ENCODE measurements around the gene ESYT1. TPM values are rescaled to one million over a fixed set of nuclear protein-coding genes. Genes with fewer than 3 reads are reported as not detected.

The ESYT1 gene
- total and polyA plus RNA-seq, 9 of the 15 experiments (the other 6 are each of a cell fraction or from before 2014, with no cell fraction given), result 132 to 420 (median 164) TPM

DNA sequence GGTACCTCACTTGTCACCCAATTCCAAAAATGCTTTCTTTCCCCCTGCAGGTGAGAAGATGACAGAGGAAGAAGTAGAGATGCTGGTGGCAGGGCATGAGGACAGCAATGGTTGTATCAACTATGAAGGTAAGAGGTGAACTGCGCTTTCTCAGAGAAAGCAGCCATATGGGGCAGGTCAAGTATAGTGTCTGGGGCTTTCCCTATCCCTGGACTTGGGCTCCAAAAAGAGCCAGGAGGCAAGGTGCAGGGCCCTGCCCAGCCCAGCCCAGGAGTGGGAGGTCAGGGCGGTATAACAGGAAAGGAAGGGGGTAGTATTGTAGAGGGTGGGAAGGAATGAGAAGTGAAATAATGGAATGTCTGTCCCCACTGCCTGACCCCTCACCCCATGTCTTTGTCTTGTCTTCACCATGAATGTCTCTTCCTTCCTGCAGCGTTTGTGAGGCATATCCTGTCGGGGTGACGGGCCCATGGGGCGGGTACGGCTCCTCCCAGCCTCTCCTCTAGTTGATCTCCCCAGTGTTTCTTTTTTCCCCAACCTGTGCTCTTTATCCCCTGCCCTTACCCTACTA is 32.2 kb downstream of the ESYT1 start:
- WGBS (ENCODE audit: insufficient coverage, low coverage, missing lambda C conversion rate), result 76% methylated on average over 7 of the region's 7 CpGs
- Histone ChIP-seq H3K9me1 (ENCODE audit: control insufficient read depth, insufficient read depth, low read length) (peaks cover 3% of the 10 kb centered on the region), H3K27me3 (ENCODE audit: control insufficient read depth in 2 of 2, insufficient read depth in 2 of 2, low read length in 2 of 2) (no peaks in the 10 kb centered on the region), H3K4me1 (replicated peaks in 1 of 2; ENCODE audit: control insufficient read depth in 2 of 2, insufficient read depth in 2 of 2, low read length in 2 of 2) (peaks cover 25 to 34% of the 10 kb centered on the region in 2 experiments; a peak in 4 of 5 replicates), H3K79me2 (ENCODE audit: control insufficient read depth, insufficient read depth, low read length) (peaks cover 40% of the 10 kb centered on the region), H3K9me3 (replicated peaks; ENCODE audit: control insufficient read depth, insufficient read depth, low read depth, low read length) (no peaks in the 10 kb centered on the region), H3K9ac (ENCODE audit: insufficient read depth in 1 of 2, low read depth in 2 of 2, low read length in 2 of 2) (peak overlapping the region; percentile 67 to 98; a peak in 3 of 4 replicates), H3K36me3 (ENCODE audit: control insufficient read depth, insufficient read depth, low read length) (peaks cover 72% of the 10 kb centered on the region), H4K20me1 (replicated peaks; ENCODE audit: control insufficient read depth, insufficient read depth, low read length) (peaks cover 34% of the 10 kb centered on the region; the same call in 1 of the 2 replicates), H3K4me2 (ENCODE audit: insufficient read depth, low read length) (peak overlapping the region; percentile 80), H2AFZ (ENCODE audit: low read depth, low read length) (no peak overlapping the region), H3K4me3 (peak overlapping the region; percentile 90; the same call in 1 of the 2 replicates), H3K27ac (ENCODE audit: extremely low read depth, low read depth, low read length) (peak overlapping the region; percentile 98; the same call in 2 of the 3 replicates)
- DNase-seq (ENCODE audit: extremely low read depth in 1 of 4, low spot score in 3 of 4) (no peak), FAIRE-seq (no peak), ATAC-seq (no peak)
- in situ Hi-C loops (cut with MboI) (no loop called here), intact Hi-C loops (cut with micrococcal nuclease) (no loop called here)
- ChIA-PET POLR2A (interaction anchor here (0.6 to 8.9 kb wide), 17 partner anchors 9 to 460 kb away, joined by 3 to 124 read pairs (median 7); partner anchors contain the start of genes ESYT1, MYL6B, RNF41 and RPL41), CTCF (ENCODE audit: low intra/inter-chr PET ratio) (no interaction called here)
- BruUV-seq (replicated peaks), result no TSS peak
- TF ChIP-seq, protein P1, sequence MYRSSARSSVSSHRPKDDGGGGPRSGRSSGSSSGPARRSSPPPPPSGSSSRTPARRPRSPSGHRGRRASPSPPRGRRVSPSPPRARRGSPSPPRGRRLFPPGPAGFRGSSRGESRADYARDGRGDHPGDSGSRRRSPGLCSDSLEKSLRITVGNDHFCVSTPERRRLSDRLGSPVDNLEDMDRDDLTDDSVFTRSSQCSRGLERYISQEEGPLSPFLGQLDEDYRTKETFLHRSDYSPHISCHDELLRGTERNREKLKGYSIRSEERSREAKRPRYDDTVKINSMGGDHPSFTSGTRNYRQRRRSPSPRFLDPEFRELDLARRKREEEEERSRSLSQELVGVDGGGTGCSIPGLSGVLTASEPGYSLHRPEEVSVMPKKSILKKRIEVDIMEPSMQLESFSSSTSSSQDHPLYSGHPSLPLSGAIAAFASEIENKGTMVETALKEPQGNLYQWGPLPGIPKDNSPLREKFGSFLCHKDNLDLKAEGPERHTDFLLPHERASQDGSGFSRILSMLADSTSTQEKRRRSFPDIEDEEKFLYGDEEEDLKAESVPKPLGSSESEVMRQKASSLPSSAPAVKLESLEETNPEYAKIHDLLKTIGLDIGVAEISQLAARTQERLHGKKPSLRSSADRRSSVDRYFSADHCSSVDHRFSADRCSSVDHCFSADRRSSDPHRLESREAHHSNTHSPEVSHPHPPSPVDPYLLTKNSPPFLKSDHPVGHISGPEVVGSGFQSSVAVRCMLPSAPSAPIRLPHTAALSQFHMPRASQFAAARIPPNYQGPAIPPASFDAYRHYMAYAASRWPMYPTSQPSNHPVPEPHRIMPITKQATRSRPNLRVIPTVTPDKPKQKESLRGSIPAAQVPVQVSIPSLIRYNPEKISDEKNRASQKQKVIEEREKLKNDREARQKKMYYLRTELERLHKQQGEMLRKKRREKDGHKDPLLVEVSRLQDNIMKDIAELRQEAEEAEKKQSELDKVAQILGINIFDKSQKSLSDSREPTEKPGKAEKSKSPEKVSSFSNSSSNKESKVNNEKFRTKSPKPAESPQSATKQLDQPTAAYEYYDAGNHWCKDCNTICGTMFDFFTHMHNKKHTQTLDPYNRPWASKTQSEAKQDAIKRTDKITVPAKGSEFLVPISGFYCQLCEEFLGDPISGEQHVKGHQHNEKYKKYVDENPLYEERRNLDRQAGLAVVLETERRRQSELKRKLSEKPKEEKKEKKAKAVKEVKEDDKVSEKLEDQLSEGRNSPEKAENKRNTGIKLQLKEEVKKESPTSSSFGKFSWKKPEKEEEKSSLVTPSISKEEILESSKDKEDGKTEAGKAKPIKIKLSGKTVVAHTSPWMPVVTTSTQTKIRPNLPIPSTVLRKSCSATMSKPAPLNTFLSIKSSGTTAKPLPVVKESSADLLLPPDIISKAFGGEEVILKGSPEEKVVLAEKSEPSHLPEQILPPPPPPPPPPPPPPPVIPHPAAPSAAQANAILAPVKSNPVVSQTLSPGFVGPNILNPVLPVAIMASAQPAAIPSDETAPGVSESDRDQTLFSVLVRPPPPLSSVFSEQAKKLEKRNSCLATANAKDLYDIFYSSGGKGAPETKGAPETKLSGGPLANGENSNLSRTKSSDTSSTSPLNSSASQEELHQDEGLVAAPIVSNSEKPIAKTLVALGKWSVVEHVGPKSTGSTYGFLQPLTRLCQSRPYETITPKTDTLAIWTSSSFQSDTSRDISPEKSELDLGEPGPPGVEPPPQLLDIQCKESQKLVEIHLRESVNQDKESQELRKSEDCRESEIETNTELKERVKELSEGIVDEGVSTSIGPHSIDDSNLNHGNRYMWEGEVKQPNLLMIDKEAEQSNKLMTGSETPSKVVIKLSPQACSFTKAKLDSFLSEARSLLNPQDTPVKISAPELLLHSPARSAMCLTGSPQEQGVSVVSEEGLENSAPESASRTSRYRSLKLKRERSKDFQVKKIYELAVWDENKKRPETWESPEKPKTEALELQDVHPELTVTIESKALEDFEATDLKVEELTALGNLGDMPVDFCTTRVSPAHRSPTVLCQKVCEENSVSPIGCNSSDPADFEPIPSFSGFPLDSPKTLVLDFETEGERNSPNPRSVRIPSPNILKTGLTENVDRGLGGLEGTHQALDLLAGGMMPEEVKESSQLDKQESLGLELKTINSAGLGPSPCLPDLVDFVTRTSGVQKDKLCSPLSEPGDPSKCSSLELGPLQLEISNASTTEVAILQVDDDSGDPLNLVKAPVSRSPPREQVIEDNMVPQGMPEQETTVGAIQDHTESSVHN (IDR thresholded peaks at IDR 0.05; ENCODE audit: borderline replicate concordance in 1 of 2, low read depth in 1 of 2), result no peak
- TF ChIP-seq GMEB1 (CRISPR knock-in tag; IDR thresholded peaks at IDR 0.05), result no peak
- TF ChIP-seq, protein P2, sequence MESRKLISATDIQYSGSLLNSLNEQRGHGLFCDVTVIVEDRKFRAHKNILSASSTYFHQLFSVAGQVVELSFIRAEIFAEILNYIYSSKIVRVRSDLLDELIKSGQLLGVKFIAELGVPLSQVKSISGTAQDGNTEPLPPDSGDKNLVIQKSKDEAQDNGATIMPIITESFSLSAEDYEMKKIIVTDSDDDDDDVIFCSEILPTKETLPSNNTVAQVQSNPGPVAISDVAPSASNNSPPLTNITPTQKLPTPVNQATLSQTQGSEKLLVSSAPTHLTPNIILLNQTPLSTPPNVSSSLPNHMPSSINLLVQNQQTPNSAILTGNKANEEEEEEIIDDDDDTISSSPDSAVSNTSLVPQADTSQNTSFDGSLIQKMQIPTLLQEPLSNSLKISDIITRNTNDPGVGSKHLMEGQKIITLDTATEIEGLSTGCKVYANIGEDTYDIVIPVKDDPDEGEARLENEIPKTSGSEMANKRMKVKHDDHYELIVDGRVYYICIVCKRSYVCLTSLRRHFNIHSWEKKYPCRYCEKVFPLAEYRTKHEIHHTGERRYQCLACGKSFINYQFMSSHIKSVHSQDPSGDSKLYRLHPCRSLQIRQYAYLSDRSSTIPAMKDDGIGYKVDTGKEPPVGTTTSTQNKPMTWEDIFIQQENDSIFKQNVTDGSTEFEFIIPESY (CRISPR knock-in tag; IDR thresholded peaks at IDR 0.05), result no peak
- TF ChIP-seq POLR3A (IDR thresholded peaks at IDR 0.05; ENCODE audit: borderline replicate concordance, extremely low read depth, insufficient read depth, insufficient read length), result no peak
- TF ChIP-seq, protein P3, sequence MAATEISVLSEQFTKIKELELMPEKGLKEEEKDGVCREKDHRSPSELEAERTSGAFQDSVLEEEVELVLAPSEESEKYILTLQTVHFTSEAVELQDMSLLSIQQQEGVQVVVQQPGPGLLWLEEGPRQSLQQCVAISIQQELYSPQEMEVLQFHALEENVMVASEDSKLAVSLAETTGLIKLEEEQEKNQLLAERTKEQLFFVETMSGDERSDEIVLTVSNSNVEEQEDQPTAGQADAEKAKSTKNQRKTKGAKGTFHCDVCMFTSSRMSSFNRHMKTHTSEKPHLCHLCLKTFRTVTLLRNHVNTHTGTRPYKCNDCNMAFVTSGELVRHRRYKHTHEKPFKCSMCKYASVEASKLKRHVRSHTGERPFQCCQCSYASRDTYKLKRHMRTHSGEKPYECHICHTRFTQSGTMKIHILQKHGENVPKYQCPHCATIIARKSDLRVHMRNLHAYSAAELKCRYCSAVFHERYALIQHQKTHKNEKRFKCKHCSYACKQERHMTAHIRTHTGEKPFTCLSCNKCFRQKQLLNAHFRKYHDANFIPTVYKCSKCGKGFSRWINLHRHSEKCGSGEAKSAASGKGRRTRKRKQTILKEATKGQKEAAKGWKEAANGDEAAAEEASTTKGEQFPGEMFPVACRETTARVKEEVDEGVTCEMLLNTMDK (IDR thresholded peaks at IDR 0.05; ENCODE audit: borderline replicate concordance, insufficient read depth, low read depth, low read length, poor library complexity, severe bottlenecking), result no peak

Data from K562 (cell line).